Activated naive CD4-positive, alpha-beta T cell treated with anti-CD3 and anti-CD28 coated beads, Interleukin-2, amount 50 U/mL, for 72 hours (primary cell): ENCODE data around the gene ARPC1A. TPM values are rescaled to one million over a fixed set of nuclear protein-coding genes. Genes with fewer than 3 reads are reported as not detected.
A peak's percentile ranks its signal among the peaks of the same experiment; 100 is the strongest.

ENCODE experiments used
- ATAC-seq, 2 donors: fragments of 150-1000 bp; cut with Tn5 transposase; 2 replicates each; pipeline ENCODE4 v1.10.0; 2021; ENCODE audit warnings: mild to moderate bottlenecking in 2 of 2, moderate library complexity in 2 of 2
- DNase-seq, 2 donors: peaks; one replicate each; pipeline ENCODE4 v3.0.0; 2021 to 2022; ENCODE audit warnings: low spot score in 2 of 2
- H3K27ac Mint-ChIP-seq, 2 donors: one replicate each; pipeline ENCODE4 v1.8.0; 2022; ENCODE audit warnings: mild to moderate bottlenecking in 2 of 2, mixed read lengths in 2 of 2
- H3K36me3 Mint-ChIP-seq, 2 donors: one replicate each; pipeline ENCODE4 v1.8.0; 2022; ENCODE audit warnings: mixed read lengths in 2 of 2
- H3K9me3 Mint-ChIP-seq, 2 donors: one replicate each; pipeline ENCODE4 v1.8.0; 2022; ENCODE audit warnings: mixed read lengths in 2 of 2
- total RNA-seq, 2 donors: library from RNA; stranded (reverse); gene quantifications; one replicate each; pipeline ENCODE4 v1.2.3, GENCODE V29; 2022

ARPC1A gene
- total RNA-seq, 2 donors from 2014 or later = 43.5 to 57.2 TPM

- peaks cover 7 to 21% of the 10 kb centered on the region in 2 donors for H3K36me3 Mint-ChIP-seq
- ATAC-seq = no peak
- no peak for DNase-seq
- peak overlapping the region; percentile 47 to 75 for H3K27ac Mint-ChIP-seq
- no peaks in the 10 kb centered on the region for H3K9me3 Mint-ChIP-seq
Observed at GRCh38 chr7:99392046-99392445, 66.3 kb downstream of the ARPC1A start.

GRCh38 chr7:99392659-99393354 lies 67.1 kb downstream of the ARPC1A start:
- Mint-ChIP-seq H3K36me3 (peaks cover 7 to 23% of the 10 kb centered on the region in 2 donors), H3K9me3 (no peaks in the 10 kb centered on the region), H3K27ac (peak overlapping the region; percentile 75 to 85)
- ATAC-seq (peak; percentile 77 to 89), DNase-seq (peak in 1 of 2 donors; percentile 75)

GRCh38 chr7:99393355-99394187 lies 67.9 kb downstream of the ARPC1A start:
- Mint-ChIP-seq H3K27ac (peak overlapping the region; percentile 75 to 90), H3K36me3 (peaks cover 0 to 26% of the 10 kb centered on the region in 2 donors), H3K9me3 (no peaks in the 10 kb centered on the region)
- ATAC-seq (peak in 1 of 2 donors; percentile 17), DNase-seq (no peak)

- Mint-ChIP-seq H3K27ac (peak overlapping the region; percentile 75 to 90), H3K9me3 (no peaks in the 10 kb centered on the region), H3K36me3 (peaks cover 0 to 26% of the 10 kb centered on the region in 2 donors)
- DNase-seq (no peak), ATAC-seq (no peak)
Observed at GRCh38 chr7:99394188-99394502, 68.4 kb downstream of the ARPC1A start.

- peak overlapping the region; percentile 68 to 81 for H3K27ac Mint-ChIP-seq
- no peaks in the 10 kb centered on the region for H3K9me3 Mint-ChIP-seq
- no peak for ATAC-seq
- H3K36me3 Mint-ChIP-seq = peaks cover 3 to 25% of the 10 kb centered on the region in 2 donors
- DNase-seq = no peak
Observed at GRCh38 chr7:99395616-99396327, 70.1 kb downstream of the ARPC1A start.

- Mint-ChIP-seq H3K9me3 (no peaks in the 10 kb centered on the region), H3K36me3 (peaks cover 7 to 24% of the 10 kb centered on the region in 2 donors), H3K27ac (peak overlapping the region; percentile 79 to 83)
- DNase-seq (no peak), ATAC-seq (no peak)
Observed at GRCh38 chr7:99396418-99397296, 71.0 kb downstream of the ARPC1A start.

- no peak for ATAC-seq
- peak overlapping the region; percentile 79 to 83 for H3K27ac Mint-ChIP-seq
- DNase-seq = no peak
Observed at GRCh38 chr7:99397297-99397983, 71.7 kb downstream of the ARPC1A start.

GRCh38 chr7:99398891-99399445 lies 73.3 kb downstream of the ARPC1A start:
- ATAC-seq (no peak), DNase-seq (no peak)
- peak overlapping the region; percentile 83 to 92 for H3K27ac Mint-ChIP-seq
- peaks cover 17 to 31% of the 10 kb centered on the region in 2 donors for H3K36me3 Mint-ChIP-seq
- H3K9me3 Mint-ChIP-seq = no peaks in the 10 kb centered on the region

More at GRCh38 chr7:99397297-99397983, 71.7 kb downstream of the ARPC1A start:
- H3K9me3 Mint-ChIP-seq = no peaks in the 10 kb centered on the region
- peaks cover 7 to 22% of the 10 kb centered on the region in 2 donors for H3K36me3 Mint-ChIP-seq

- no peaks in the 10 kb centered on the region for H3K9me3 Mint-ChIP-seq
- DNase-seq (no peak), ATAC-seq (no peak)
- peaks cover 17 to 32% of the 10 kb centered on the region in 2 donors for H3K36me3 Mint-ChIP-seq
- H3K27ac Mint-ChIP-seq = peak overlapping the region in 1 of 2 donors; percentile 92
Observed at GRCh38 chr7:99399597-99399996, 73.9 kb downstream of the ARPC1A start.

- ATAC-seq (no peak), DNase-seq (no peak)
- Mint-ChIP-seq H3K36me3 (peaks cover 27 to 40% of the 10 kb centered on the region in 2 donors), H3K27ac (peak overlapping the region; percentile 0 to 4), H3K9me3 (no peaks in the 10 kb centered on the region)
Observed at GRCh38 chr7:99402854-99403253, 77.2 kb downstream of the ARPC1A start.

- Mint-ChIP-seq H3K9me3 (no peaks in the 10 kb centered on the region), H3K36me3 (peaks cover 31 to 42% of the 10 kb centered on the region in 2 donors), H3K27ac (peak overlapping the region; percentile 4 to 39)
- DNase-seq (no peak), ATAC-seq (no peak)
Observed at GRCh38 chr7:99403764-99404163, 78.1 kb downstream of the ARPC1A start.

GRCh38 chr7:99404235-99404976 lies 78.7 kb downstream of the ARPC1A start:
- Mint-ChIP-seq H3K27ac (peak overlapping the region; percentile 4 to 39), H3K36me3 (peaks cover 37 to 48% of the 10 kb centered on the region in 2 donors), H3K9me3 (no peaks in the 10 kb centered on the region)
- DNase-seq (no peak), ATAC-seq (no peak)

GRCh38 chr7:99404977-99405320 lies 79.3 kb downstream of the ARPC1A start:
- peaks cover 39 to 54% of the 10 kb centered on the region in 2 donors for H3K36me3 Mint-ChIP-seq
- DNase-seq = no peak
- no peaks in the 10 kb centered on the region for H3K9me3 Mint-ChIP-seq
- no peak for ATAC-seq
- no peak overlapping the region for H3K27ac Mint-ChIP-seq

- Mint-ChIP-seq H3K9me3 (no peaks in the 10 kb centered on the region), H3K36me3 (peaks cover 40 to 54% of the 10 kb centered on the region in 2 donors), H3K27ac (peak overlapping the region; percentile 94 to 98)
- no peak for DNase-seq
- no peak for ATAC-seq
Observed at GRCh38 chr7:99406557-99406956, 80.9 kb downstream of the ARPC1A start.
